Prostate gland (tissue), 2 donors: ENCODE measurements around the gene ANGPTL7.

Experiments
- CTCF ChIP-seq, 4 experiments: fragments of 200-600 bp in 2 of 4; fragments of 450-650 bp in 2 of 4; sonication (generic) in 2 of 4; IDR thresholded peaks; 1 replicate in 3 of 4; 2 replicates in 1 of 4; pipeline ENCODE4 v1.5.1; 2016 to 2019; ENCODE audit warnings: antibody characterized with exemption in 4 of 4, mild to moderate bottlenecking in 2 of 4, moderate library complexity in 2 of 4
- POLR2A ChIP-seq: fragments of 450-650 bp; IDR thresholded peaks from one replicate; pipeline ENCODE4 v1.6.1; 2016; ENCODE audit warnings: antibody characterized with exemption, mild to moderate bottlenecking

DNA sequence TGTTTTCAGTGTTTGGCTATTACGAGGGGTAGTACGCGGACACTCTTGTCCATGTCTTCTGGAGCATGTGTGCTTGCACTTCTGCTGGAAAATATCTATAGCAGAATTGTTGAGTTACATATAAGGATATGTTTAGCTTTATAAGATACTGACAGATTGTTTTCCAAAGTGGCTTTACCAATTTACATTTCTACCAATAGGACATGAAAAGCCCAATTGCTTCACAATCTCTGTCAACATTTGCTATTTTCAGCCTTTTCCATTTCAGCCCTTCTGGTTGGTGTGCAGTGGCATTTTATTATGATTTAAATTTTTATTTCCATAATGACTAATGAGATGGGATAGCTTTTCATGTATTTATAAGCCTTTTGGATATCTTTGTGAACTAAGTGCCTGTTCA lies 6.3 kb upstream of the ANGPTL7 start:
- TF ChIP-seq POLR2A (no peak), CTCF (IDR thresholded peaks at IDR 0.05) (no peak)
